ENCODE measurements around the gene GSPT1.

DNA sequence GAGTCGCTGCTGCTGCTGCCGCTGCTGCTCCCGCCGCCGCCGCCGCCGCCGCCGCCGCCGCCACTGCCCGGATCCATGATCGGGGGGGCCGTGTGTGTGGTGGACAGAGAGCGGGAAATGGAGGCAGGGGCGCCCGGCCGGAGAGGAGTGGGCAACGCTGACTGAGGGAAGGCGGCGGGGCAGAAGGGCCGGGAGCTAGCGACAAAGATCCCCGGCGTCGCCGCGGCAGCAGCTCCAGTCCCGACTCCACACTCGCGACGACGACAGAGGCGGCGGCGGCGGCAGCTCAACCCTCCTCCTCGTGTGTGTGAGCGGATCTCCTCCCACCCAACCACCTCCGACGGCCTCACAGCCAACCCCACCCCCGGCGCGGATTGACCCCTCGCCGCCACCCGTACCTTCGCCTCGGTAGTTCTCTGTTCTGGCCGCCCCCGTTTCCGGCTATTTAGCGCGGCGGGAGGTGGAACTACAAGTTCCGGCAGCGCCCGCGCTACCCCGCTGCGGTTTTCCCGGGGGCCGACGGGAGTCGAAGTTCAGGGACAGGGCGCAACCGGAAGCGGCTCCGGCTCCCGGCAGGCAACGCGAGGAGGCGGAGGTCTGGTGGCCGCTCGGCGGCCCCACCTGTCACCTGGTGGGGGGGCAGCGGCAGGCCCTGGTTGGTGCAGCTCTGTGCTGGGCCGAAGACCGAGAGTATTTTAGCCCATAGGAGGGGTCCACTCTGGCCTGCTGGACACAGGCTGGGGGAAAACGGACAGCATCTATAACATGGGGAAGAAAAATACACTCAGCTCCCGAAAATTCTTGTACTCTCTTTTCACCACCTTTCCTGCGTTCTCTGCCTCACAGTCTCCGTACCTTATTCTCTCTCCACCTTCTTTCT, at the start of gene GSPT1:
- TF ChIP-seq, protein P1, sequence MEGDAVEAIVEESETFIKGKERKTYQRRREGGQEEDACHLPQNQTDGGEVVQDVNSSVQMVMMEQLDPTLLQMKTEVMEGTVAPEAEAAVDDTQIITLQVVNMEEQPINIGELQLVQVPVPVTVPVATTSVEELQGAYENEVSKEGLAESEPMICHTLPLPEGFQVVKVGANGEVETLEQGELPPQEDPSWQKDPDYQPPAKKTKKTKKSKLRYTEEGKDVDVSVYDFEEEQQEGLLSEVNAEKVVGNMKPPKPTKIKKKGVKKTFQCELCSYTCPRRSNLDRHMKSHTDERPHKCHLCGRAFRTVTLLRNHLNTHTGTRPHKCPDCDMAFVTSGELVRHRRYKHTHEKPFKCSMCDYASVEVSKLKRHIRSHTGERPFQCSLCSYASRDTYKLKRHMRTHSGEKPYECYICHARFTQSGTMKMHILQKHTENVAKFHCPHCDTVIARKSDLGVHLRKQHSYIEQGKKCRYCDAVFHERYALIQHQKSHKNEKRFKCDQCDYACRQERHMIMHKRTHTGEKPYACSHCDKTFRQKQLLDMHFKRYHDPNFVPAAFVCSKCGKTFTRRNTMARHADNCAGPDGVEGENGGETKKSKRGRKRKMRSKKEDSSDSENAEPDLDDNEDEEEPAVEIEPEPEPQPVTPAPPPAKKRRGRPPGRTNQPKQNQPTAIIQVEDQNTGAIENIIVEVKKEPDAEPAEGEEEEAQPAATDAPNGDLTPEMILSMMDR (IDR thresholded peaks at IDR 0.05; ENCODE audit: low read depth, low read length) = no peak
- TF ChIP-seq EZH2phosphoT487 (IDR thresholded peaks at IDR 0.05; ENCODE audit: low read depth) = no peak
